ENCODE results near the gene SALL2. TPM values are rescaled to one million over a fixed set of nuclear protein-coding genes. Genes with fewer than 3 reads are reported as not detected.

Gene SALL2
- total RNA-seq (1 to 10 TPM; 1.8 to 6.0 (median 3.6) TPM), polyA plus RNA-seq (10 to 100 TPM in 1 of 2 donors, 1 to 10 TPM in 1; 2.3 to 11.9 TPM)

GRCh38 chr14:21525962-21526671, at the start of gene SALL2:
Gene SALL2, minus strand, starts transcription at chr14:21526346. Its CDS starts 219 bp downstream, at chr14:21526127.
- H3K36me3 ChIP-seq, result no peaks in the 10 kb centered on the region
- H3K27me3 ChIP-seq, result no peaks in the 10 kb centered on the region
- no peaks in the 10 kb centered on the region for H3K9me3 ChIP-seq
- intact Hi-C loops (cut with DNase I), result no loop called here
- FAIRE-seq, result no peak
- 1 to 2% methylated on average over 38 to 40 of the region's 43 CpGs for WGBS, 2 donors
- peak within 1 kb of the TSS; percentile 40 to 61 (median 54) for H3K4me3 ChIP-seq
- TF ChIP-seq, protein P1, sequence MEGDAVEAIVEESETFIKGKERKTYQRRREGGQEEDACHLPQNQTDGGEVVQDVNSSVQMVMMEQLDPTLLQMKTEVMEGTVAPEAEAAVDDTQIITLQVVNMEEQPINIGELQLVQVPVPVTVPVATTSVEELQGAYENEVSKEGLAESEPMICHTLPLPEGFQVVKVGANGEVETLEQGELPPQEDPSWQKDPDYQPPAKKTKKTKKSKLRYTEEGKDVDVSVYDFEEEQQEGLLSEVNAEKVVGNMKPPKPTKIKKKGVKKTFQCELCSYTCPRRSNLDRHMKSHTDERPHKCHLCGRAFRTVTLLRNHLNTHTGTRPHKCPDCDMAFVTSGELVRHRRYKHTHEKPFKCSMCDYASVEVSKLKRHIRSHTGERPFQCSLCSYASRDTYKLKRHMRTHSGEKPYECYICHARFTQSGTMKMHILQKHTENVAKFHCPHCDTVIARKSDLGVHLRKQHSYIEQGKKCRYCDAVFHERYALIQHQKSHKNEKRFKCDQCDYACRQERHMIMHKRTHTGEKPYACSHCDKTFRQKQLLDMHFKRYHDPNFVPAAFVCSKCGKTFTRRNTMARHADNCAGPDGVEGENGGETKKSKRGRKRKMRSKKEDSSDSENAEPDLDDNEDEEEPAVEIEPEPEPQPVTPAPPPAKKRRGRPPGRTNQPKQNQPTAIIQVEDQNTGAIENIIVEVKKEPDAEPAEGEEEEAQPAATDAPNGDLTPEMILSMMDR (IDR thresholded peaks at IDR 0.05), result no peak
- H3K27ac ChIP-seq, result no peak within 1 kb of the TSS
- no peaks in the 10 kb centered on the region for H3K4me1 ChIP-seq
- ATAC-seq, result peak; percentile 91 to 98 (median 96)
- DNase-seq, result peak; percentile 67 to 86 (median 80)

DNA sequence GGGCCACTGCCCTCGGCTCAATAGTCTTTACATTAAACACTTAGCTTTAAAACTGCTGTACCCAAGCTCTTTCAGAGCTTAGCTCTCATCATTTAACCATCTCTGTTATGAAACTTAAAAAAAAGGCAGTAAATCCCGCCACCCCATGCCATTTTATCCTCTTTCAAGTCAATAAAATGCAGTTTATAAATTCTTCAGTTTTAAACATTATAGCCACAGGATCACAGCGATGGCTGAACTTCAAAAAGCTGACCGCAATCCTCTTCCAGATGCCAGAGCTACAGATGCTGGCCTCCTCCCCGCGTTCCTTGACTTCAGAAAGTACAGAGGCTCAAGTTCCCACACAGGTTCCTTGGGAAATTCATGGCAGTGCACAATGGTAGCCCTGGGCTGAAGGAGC, 49.5 kb upstream of the SALL2 start:
- no peak for ATAC-seq
- no peak for DNase-seq
- Histone ChIP-seq H3K4me1 (no peaks in the 10 kb centered on the region), H3K27ac (no peak overlapping the region), H3K27me3 (no peaks in the 10 kb centered on the region), H3K36me3 (no peaks in the 10 kb centered on the region), H3K9me3 (no peaks in the 10 kb centered on the region), H3K4me3 (no peak overlapping the region)
- no peak for FAIRE-seq
- TF ChIP-seq, protein P1 (IDR thresholded peaks at IDR 0.05), result no peak
- WGBS, 2 donors, result 68 to 72% methylated on average over 6 of the region's 6 CpGs
- intact Hi-C loops (cut with DNase I), result no loop called here

- no peaks in the 10 kb centered on the region for H3K4me1 ChIP-seq
- TF ChIP-seq, protein P1 (IDR thresholded peaks at IDR 0.05), result no peak
- no peak for ATAC-seq
Measured at GRCh38 chr14:21572604-21573003, 46.5 kb upstream of the SALL2 start.

GRCh38 chr14:21558703-21559170, 32.6 kb upstream of the SALL2 start:
- H3K27me3 ChIP-seq, result no peaks in the 10 kb centered on the region
- no peak for ATAC-seq
- no peaks in the 10 kb centered on the region for H3K9me3 ChIP-seq
- H3K36me3 ChIP-seq, result no peaks in the 10 kb centered on the region
- FAIRE-seq, result no peak
- TF ChIP-seq, protein P1 (IDR thresholded peaks at IDR 0.05), result no peak
- 68 to 78% methylated on average over 8 of the region's 8 CpGs for WGBS, 2 donors
- no peak overlapping the region for H3K27ac ChIP-seq
- intact Hi-C loops (cut with DNase I), result no loop called here
- no peak overlapping the region for H3K4me3 ChIP-seq
- peaks cover 0 to 7% (median 0%) of the 10 kb centered on the region in 3 donors for H3K4me1 ChIP-seq
- no peak for DNase-seq

More at GRCh38 chr14:21572604-21573003, 46.5 kb upstream of the SALL2 start:
- Histone ChIP-seq H3K27ac (no peak overlapping the region), H3K36me3 (no peaks in the 10 kb centered on the region), H3K9me3 (no peaks in the 10 kb centered on the region), H3K4me3 (no peak overlapping the region), H3K27me3 (no peaks in the 10 kb centered on the region)
- intact Hi-C loops (cut with DNase I), result no loop called here
- DNase-seq (no peak), FAIRE-seq (no peak)
